ENCODE measurements around the gene SLC45A2.

SLC45A2 gene

GRCh38 chr5:33903118-33903517, 81.4 kb downstream of the SLC45A2 start:
- no peak for TF ChIP-seq CTCF (IDR thresholded peaks at IDR 0.05; ENCODE audit: low read depth, low read length, missing control alignments)
- no peak overlapping the region for H3K4me3 ChIP-seq (ENCODE audit: low read depth, low read length)
- DNase-seq (ENCODE audit: low read depth): no peak

GRCh38 chr5:33901156-33901555, 83.3 kb downstream of the SLC45A2 start:
- DNase-seq (ENCODE audit: low read depth): no peak
- H3K4me3 ChIP-seq (ENCODE audit: low read depth, low read length): no peak overlapping the region
- TF ChIP-seq CTCF (IDR thresholded peaks at IDR 0.05; ENCODE audit: low read depth, low read length, missing control alignments): no peak
